GM18909 (cell line): Measurements from ENCODE around the gene MYO5A.
"Not testable (repeated sequence)": the region's sequence is repeated elsewhere in the genome, so short reads cannot be mapped to it uniquely, and the experiment has no call there.

ENCODE experiments used
- ATAC-seq: cut with Tn5 transposase; IDR thresholded peaks from one replicate; pipeline ENCODE4 v1.9.1; 2021; ENCODE audit warnings: mild to moderate bottlenecking; ENCODE audit not compliant: unreplicated experiment, poor library complexity

Gene MYO5A

DNA sequence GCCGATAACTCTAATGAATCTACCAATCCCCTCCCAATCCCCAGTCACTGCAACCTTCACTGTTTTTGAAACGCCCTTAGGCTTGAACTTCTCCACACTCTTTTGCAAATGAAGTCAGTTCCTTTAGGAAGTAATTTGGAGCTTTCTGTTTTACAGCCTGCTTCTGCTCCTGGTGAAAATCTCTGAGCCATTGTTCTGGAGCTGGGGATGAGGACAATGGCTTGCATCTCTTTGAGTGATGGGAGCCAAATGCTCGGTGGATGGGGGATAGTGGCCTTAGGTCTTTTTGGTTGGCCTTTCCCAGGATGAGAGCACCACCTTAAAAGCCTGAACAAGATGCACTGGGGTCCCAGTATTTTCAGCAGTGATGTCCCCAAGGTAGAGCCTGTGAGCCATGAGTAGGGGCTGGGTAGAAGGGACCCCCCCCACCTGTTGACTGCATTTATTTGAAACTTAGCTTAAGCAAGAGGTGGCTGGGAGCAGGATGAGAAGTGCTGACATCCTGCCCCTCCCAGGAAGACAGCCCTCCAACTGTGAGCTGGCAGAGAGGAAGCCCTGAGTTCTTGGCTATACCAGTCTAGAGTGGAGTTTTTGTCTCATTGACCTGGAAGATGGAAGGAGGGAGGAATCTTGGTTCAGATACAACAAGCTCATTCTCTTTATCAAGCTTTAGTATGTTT lies 225.4 kb downstream of the MYO5A start:
- no peak for ATAC-seq

DNA sequence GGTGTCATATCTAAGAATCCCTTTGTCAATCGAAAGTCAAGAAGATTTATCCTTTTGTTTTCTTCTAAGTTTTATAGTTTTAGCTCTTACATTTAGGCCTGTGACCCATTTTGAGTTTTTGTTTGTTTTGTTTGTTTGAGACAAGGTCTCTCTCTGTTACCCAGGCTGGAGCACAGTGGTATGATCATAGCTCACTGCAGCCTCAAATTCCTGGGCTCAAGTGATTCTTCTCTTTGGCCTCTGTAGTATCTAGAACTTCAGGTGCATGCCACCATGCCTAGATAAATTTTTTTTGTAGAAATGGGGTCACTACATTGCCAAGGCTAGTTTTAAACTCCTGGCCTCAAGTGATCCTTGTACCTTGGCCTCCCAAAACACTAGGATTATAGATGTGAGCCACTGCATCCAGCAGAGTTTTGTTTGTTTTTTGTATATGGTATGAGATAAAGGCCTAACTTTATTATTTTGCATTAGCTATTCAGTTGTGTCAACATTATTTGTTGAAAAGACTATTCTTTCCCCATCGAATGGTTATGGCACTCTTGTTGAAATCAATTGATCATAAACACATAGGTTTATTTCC lies 227.3 kb downstream of the MYO5A start:
- no peak for ATAC-seq

DNA sequence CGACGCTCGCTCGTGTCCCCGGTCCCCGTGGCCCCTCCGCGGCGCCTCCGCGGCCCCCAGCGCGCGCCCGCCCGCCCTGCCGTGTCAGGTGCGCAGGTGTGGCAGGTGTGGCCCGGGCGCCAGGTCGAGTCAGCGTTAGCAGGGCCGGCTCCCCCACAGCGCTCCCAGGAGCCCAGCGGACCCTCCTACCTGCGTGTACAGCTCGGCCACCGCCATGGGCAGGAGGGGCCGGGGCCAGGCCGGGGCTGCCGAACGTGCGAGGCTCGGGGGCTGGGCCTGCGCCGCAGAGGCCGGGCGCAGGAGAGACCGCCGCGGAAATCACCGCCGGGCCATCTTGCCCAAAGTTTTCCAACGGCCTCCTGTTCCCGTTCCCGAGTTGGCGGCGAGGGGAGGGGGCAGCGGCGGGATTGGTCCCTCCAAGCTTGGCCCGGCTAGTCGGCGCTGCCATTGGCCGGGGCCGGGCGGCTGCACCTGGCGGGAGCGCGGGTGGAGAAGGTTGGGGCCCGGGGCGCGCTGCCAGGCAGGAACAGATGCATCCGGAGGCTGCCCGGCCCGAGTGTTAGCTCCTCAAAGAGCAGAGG lies 233.2 kb downstream of the MYO5A start, which contains the start of gene MYO5C:
TSS of gene MYO5C (minus strand) at position 384 of the 581 bp plus-strand sequence. CDS start at position 216, 168 bp downstream.
- ATAC-seq = no peak

DNA sequence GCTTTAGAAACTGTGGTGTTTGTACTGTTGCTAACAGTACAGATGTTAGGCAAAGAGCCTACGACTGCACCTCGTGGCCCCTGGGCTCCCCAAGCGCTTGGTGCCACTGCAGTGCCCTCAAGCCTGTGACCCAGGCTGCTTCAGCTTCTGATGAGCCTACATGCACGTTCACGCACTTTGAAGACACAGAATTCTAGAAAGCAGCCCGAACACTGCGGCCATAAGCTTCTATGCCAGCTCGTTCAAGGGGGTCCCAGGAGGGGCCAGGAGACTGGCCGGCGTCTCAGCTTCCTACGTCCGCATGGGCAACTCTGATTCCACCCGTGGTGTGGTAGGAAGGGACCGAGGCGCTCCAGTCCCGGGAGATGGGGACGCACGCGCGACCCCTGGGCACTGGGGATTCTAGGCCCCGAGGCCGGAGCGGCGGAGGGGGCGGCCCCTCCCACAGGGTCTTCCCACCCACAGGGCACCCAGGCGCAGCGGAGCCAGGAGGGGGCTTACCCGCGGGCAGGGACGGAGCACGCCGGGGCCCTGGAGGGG lies 233.7 kb downstream of the MYO5A start:
- ATAC-seq = no peak

DNA sequence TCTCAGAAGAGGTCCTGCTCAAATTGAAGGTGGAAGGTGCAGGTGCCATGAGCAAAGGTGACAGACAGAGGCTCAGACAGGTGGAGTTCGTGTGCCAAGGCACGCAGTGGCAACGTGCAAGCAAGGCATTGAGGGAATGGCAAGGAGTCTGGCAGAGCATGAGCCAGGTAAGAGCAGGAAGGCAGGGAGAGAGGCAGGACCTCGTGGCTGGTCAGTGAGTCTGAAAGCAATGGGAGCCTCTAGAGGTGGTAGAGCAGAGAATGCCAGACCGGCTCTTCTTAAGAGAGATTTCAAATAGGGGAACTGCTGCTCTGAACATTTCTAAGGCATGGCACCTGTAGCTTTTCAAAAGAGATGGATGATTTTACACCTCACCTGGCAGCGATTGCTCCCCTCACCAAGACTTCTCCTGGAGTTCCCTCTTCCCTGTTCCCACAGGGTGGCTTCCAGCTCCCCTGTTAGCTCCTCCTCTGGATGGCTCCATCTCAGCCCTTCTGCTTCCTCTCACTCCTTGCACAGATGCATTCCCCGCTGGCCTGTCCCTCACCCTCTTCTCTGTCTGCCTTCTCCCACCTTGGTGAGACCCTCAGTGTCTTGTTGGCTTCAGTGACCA lies 235.8 kb downstream of the MYO5A start:
- no peak for ATAC-seq

DNA sequence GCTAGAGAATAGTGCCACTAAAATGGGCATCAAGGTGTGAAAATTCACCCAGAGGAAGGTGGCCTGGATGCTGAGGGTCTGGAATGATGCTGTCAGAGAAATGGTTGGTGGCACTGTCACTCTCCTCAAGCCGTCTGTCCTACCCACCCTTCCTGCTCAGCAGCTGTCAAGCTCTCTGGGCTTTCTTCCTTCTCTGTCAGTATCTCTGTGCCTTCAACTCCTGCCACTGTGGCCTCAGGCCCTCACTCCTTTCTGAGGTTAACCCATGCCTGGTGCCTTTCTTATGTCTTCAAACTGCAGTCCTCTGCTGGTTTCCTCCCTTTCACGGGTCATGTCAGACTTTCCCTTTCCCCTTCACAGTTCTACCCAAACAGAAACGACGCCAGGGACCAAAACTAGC lies 237.5 kb downstream of the MYO5A start:
- ATAC-seq = peak; percentile 47

DNA sequence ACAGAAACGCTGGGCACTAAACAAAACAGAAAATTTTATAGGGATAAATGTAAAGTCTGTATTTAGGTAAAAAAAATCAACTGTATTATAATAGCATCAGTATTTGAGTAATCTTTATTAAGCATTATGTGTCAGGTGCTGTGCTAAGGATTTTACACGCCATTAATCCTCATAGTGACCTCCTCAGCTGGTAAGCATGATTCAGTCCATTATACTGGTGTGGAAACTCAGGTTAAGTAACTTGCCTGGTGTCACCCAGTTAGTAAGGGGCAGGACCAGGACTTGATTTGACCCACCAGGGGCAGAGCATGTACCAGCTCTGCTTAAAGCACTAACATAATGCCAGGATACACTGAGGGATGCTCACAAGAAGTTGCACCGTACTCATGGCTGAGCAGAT lies 237.9 kb downstream of the MYO5A start:
- no peak for ATAC-seq

DNA sequence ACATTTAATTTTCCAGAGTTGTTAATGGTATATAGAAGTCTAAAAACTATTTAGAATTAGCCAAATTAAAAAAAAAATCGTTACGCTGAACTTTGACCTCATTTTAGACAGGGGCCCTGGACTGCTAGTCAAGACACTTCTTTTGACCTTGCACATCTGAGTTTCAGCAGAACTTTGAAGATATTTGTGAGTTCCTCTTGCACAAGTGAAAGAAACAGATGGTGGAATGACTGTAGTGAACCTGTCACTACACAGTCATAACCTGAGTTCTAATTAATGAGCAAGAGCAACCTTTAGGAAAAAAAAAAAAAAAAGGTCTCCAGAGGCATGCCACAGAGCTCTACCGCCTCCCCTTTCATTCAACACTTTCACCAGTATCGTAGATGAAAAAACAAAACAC lies 238.4 kb downstream of the MYO5A start:
- ATAC-seq = peak; percentile 68

DNA sequence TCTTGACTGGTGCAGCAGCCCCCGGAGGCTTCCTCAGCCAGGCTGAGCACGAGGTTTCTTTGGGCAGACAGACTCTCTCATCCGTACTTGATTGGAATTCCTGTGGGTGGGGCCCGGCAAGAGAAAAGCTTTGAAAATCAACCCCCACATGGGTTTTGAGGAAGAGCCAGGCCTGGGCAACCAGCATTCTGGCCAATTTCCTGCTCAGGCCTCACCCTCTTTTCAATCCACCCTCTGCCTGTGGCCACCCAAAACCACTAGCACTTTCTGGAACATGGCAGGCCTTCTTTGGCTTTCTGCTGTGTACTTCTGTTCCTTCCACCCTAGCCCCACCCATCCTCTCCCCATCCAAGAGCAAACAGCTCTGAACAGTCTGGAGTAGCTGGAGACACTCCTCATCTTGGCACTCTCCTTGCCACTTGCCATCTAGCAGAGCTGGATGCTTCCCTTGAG lies 239.0 kb downstream of the MYO5A start:
- ATAC-seq = no peak

DNA sequence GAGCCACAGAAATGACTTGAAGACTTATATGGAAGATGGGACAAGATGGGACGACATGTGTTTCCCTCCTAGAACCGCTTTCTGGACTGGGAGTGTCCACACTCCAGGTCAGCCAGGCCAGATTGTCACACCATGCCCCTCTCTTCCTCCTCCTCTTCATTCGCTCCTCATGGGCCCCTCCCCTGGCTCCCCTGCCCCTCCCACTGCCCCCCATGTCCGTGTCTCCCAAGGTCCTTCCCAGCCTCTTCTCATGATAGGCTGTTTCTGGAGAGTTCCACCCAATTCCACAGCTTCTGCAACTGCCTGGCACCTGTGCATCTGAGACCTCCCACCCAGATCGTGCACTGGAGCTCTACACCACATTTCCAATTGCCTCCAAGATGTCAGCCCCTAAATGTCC lies 239.7 kb downstream of the MYO5A start:
- ATAC-seq = no peak

DNA sequence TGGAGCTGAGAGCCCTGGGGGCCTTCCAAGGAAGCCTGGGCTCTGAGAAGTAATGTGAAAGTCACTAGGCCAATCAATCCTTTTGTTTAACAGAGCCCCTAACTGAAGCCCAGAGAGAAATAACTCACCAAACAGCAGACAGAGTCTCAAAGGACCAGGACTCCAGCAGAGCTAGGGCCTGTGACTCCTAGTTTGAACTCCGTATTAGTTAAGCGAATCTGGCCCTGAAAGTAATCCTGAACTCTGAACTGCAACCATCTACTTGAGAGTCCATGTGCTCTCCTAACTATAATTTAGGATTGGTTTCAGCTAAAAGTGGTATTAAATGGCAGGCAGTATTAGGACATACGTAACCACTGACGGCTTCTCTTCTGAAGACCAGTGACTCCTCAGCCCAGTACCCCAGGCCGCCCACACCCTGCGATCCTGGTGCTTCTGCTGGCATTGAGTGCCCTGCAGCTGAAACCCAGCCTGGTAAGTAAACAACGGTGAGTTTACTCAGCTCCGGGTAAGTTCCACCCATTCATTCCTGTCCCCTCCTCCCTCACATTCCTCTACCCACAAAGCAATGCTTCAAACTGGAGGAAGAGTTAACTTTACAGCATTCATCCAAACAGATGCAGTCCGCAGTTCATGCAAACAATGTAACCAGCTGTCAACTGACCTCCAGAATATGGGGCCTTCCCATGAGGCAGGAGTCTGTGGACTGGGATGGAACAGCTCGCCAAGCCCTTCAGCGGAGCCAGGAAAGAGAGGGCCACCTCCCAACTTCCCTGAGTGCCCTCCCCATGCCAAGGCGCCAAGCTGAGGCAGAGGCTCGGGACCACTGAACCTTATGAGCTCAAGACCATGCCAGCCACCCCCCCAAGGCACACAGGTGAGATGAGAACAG lies 240.4 kb downstream of the MYO5A start:
- ATAC-seq = no peak

DNA sequence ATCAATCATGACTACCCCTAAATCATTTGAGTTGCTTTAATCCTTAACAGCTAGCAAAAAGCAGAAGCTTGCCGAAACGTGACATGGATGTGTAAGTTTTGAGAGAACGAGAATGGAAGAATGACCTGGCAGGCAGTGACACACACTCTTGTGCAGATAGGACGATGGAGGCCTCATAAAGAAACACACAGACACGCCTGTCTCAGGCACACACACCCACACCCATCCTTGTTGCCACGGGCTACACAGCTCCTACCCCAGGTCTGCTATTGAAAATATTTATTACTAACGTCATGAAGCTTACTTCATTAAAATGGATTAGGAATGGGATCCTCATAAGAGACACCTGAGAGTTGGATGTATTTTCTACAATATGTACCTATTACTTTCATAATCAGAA lies 241.6 kb downstream of the MYO5A start:
- ATAC-seq = no peak

DNA sequence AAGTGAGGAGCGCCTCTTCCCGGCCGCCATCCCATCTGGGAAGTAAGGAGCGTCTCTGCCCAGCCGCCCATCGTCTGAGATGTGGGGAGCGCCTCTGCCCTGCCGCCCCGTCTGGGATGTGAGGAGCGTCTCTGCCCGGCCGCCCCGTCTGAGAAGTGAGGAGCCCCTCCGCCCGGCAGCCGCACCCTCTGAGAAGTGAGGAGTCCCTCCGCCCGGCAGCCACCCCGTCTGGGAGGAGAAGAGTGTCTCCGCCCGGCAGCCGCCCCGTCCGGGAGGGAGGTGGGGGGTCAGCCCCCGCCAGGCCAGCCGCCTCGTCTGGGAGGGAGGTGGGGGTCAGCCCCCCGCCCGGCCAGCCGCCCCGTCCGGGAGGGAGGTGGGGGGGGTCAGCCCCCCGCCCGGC lies 242.7 kb downstream of the MYO5A start:
- ATAC-seq = not testable (repeated sequence)

DNA sequence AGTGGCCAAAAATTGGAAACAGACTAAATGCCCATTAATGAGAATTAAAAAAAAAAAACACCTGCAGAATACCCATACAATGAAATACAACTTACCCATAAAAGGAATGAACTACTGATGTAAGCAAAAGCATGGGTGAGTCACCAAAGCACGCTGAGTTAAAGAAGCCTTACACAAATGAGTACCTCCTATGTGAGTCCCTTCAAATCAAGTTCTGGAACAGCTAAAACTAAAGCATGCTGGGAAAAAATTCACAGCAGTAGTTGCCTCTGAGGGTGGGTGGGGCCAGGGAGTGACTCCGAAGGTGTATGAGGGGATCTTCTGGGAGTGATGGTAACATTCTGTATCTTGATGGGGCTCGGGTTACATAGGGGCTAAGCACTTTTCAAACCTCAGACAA lies 244.5 kb downstream of the MYO5A start:
- no peak for ATAC-seq

DNA sequence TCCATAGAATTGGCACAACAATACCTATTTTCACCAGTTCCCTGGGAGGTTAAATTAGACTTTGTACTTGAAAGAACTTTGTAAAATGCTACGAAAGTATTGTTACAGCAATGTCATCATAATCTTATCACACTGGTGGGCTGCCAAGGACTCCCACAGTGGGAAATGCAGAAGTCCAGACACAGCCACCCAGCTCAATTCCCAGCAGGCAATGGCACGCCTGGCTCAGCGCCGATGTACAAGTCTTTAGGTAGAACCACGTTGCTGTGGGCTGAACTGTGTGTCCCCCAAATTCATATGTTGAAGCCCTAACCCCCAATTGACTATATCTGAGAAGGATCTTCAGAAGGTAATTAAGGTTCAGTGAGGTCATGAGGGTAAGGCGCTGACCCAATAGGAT lies 245.4 kb downstream of the MYO5A start:
- no peak for ATAC-seq

DNA sequence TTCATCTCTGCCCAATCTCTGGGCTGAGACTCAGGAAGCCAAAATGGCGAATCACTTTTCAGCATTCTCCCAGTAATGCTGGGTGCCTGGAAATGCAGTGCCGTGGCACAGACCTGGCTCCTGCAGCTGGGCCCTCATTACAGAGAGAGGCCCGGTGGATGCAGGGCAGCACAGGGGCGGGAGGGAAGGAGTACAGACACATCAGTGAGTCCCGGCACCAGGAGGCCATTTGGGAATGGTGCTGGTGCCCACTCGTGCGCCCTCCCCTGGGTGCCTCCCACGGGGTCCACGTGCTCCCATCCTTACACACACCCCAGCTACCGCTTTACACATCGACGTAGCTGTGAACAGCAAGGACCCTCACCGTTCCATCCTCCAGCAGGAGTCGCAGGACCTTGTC lies 246.3 kb downstream of the MYO5A start:
- ATAC-seq = no peak

DNA sequence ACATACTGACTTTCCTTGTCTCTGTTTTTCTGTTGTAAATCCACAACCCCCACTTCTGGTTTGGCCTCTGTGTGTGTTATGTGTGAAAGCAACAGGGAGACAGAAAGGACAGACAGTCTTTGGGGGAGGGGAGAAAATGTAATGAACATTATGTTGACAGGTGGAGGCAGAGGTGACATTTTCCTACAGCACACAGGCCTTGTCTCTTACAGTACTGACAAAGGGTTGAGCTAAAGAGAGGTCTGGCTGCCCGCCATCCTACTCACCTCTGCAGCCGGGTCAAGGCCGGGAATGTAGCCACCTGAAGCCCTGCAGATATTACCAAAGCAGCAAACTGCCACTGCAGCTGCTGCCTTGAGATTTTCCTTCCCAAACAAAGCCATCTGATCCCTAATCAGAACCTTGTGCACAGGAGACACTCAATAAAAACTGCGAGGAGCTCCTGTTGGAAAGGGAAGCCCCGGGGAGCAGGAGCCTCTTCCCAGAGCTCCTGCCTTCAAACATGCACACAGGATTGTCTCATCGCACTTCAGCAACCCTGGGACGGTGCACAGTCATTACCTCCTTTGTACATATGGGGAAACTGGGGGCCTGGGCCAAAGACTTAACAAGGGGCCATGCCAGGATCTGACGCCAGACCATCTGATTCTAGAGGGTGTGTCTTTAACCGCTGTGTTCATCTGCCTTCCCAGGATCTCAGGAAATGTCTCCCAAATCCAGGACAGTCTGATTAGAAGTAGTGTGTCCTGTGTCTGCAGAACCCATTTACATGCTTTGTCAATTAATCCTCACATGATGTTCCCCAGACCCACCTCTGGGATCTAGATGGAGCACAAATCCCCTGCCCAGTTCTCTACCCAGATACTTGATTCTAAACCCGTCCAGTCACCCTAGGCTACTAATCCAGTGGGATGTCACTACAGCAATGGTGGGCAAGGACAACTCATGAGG lies 247.3 kb downstream of the MYO5A start:
- ATAC-seq = no peak

DNA sequence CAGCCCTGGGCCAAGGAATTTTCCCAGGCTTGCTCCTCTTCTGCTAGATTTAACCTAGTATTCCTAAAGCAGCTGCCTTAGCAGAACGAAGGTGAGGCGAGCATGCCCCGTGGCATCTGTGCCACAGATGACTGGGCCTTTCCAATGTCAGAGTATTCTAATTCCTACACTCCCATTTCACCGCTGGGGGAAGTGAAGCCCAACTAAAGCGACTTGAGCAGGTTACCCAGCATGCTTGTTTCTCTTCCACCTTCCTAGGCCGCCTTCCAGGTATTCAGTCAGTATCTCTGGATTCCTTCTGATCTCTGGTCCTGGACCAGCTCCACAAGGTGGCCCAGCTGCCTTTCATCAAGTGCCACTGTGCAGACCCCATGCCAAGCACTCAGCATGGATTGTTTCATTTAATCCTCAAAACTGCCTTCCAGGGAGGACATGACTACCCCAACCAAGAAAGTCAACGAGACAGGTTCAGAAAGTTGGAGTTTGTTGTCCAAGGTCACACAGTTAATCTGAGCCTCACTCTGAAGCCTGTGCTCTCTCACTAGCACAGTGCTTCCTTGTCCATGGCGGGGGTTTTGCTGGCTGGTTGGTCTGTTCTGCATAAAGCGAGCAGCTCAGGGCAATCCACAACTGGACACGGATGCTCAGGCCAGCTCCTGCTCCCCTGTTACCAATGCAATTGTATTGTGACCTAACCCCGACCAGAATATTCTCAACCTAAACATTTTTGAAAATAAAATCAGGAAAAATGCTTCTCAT lies 248.2 kb downstream of the MYO5A start:
- no peak for ATAC-seq
